K562 (cell line): ENCODE data around the gene ITGAD. TPM values are rescaled to one million over a fixed set of nuclear protein-coding genes. Genes with fewer than 3 reads are reported as not detected.

ENCODE experiments used
- ASH1L ChIP-seq: fragments of 450-650 bp; IDR thresholded peaks from 2 replicates; pipeline ENCODE4 v1.6.1; 2018; ENCODE audit warnings: borderline replicate concordance, mild to moderate bottlenecking, low read depth; ENCODE audit not compliant: partially characterized antibody
- CCNT2 ChIP-seq: IDR thresholded peaks from 2 replicates; pipeline ENCODE4 v1.6.1; 2011; ENCODE audit warnings: borderline replicate concordance, low read depth, mild to moderate bottlenecking, moderate library complexity, mixed read lengths, low read length; ENCODE audit not compliant: insufficient read length; ENCODE audit errors: extremely low read depth
- DDX20 ChIP-seq: fragments of 450-650 bp; IDR thresholded peaks from 2 replicates; pipeline ENCODE4 v1.6.1; 2016; ENCODE audit warnings: missing genetic modification characterization, low read depth, mild to moderate bottlenecking, missing compliant biosample characterization, moderate library complexity
- E2F1 ChIP-seq: sonication (generic); formaldehyde crosslinking; IDR thresholded peaks from 2 replicates; pipeline ENCODE4 v1.8.1; 2023; ENCODE audit warnings: mild to moderate bottlenecking, missing genetic modification reagents, moderate library complexity
- GABPA ChIP-seq: fragments of 200-800 bp; sonication (Bioruptor generic); conservative IDR thresholded peaks from 2 replicates; pipeline ENCODE4 v1.6.1; 2016; ENCODE audit warnings: low read depth, missing genetic modification characterization, missing compliant biosample characterization
- ILK ChIP-seq: fragments of 450-650 bp; IDR thresholded peaks from 2 replicates; pipeline ENCODE4 v1.6.1; 2016; ENCODE audit warnings: missing genetic modification characterization, low read depth, mild to moderate bottlenecking, missing compliant biosample characterization, moderate library complexity, borderline replicate concordance
- KAT7 ChIP-seq: sonication (generic); formaldehyde crosslinking; IDR thresholded peaks from 2 replicates; pipeline ENCODE4 v1.8.0; 2022; ENCODE audit warnings: missing genetic modification reagents, mild to moderate bottlenecking, borderline replicate concordance
- LARP7 ChIP-seq: fragments of 450-650 bp; IDR thresholded peaks from 2 replicates; pipeline ENCODE4 v1.6.1; 2016
- MTA2 ChIP-seq: fragments of 450-650 bp; IDR thresholded peaks from 2 replicates; pipeline ENCODE4 v1.6.1; 2016; ENCODE audit warnings: low read depth
- NCOA6 ChIP-seq: fragments of 450-650 bp; IDR thresholded peaks from 2 replicates; pipeline ENCODE4 v1.6.1; 2017; ENCODE audit warnings: mild to moderate bottlenecking
- NR2C1 ChIP-seq, 2 experiments: fragments of 450-650 bp; IDR thresholded peaks; 2 replicates each; pipeline ENCODE4 v1.6.1; 2017; ENCODE audit warnings: mild to moderate bottlenecking in 2 of 2, antibody characterized with exemption in 1 of 2, inconsistent platforms in 1 of 2, missing compliant biosample characterization in 1 of 2, missing genetic modification characterization in 1 of 2
- NR4A1 ChIP-seq, 2 experiments: fragments of 250-450 bp in 1 of 2; fragments of 450-650 bp in 1 of 2; sonication (Bioruptor Pico) in 1 of 2; IDR thresholded peaks; 2 replicates each; pipeline versions ENCODE4 v1.4.0 to v1.6.1; 2016 to 2020; ENCODE audit warnings: mild to moderate bottlenecking in 2 of 2, missing compliant biosample characterization in 1 of 2, missing genetic modification characterization in 1 of 2, moderate library complexity in 1 of 2
- PKNOX1 ChIP-seq: fragments of 450-650 bp; IDR thresholded peaks from 2 replicates; pipeline ENCODE4 v1.6.1; 2016
- SMARCA4 ChIP-seq: fragments of 450-650 bp; IDR thresholded peaks from 2 replicates; pipeline ENCODE4 v1.6.1; 2016
- TGIF2 ChIP-seq: sonication (generic); formaldehyde crosslinking; IDR thresholded peaks from 2 replicates; pipeline ENCODE4 v1.8.1; 2022; ENCODE audit warnings: mild to moderate bottlenecking, missing genetic modification reagents, moderate library complexity
- ZNF134 ChIP-seq: fragments of 250-450 bp; sonication (Bioruptor Pico); conservative IDR thresholded peaks from 2 replicates; pipeline ENCODE4 v1.4.0; 2020
- ZNF224 ChIP-seq: sonication (generic); formaldehyde crosslinking; IDR thresholded peaks from 2 replicates; pipeline ENCODE4 v1.8.0; 2022; ENCODE audit warnings: mild to moderate bottlenecking, missing genetic modification reagents
- ZNF232 ChIP-seq: sonication (generic); formaldehyde crosslinking; IDR thresholded peaks from 2 replicates; pipeline ENCODE4 v1.8.0; 2022; ENCODE audit warnings: mild to moderate bottlenecking, missing genetic modification reagents
- ZNF274 ChIP-seq: IDR thresholded peaks from 2 replicates; pipeline ENCODE4 v1.6.1; 2011; ENCODE audit warnings: low read depth, mild to moderate bottlenecking, low read length, moderate library complexity, borderline replicate concordance
- ZNF41 ChIP-seq: fragments of 250-450 bp; sonication (Bioruptor Pico); conservative IDR thresholded peaks from 2 replicates; pipeline ENCODE4 v1.4.0; 2020; ENCODE audit warnings: mild to moderate bottlenecking
- ZNF699 ChIP-seq: fragments of 250-450 bp; sonication (Bioruptor Pico); IDR thresholded peaks from 2 replicates; pipeline ENCODE4 v1.8.0; 2021; ENCODE audit warnings: mild to moderate bottlenecking, moderate library complexity; ENCODE audit not compliant: insufficient replicate concordance
- ZNF764 ChIP-seq: fragments of 250-450 bp; sonication (Bioruptor Pico); IDR thresholded peaks from 2 replicates; pipeline ENCODE4 v1.4.0; 2020; ENCODE audit warnings: low read depth, mild to moderate bottlenecking, moderate library complexity
- ZSCAN29 ChIP-seq: fragments of 450-650 bp; IDR thresholded peaks from 2 replicates; pipeline ENCODE4 v1.6.1; 2017
- polyA plus RNA-seq, 8 experiments: library from polyadenylated mRNA; depleted of rRNA in 4 of 8; stranded (reverse) in 5 of 8; unstranded in 3 of 8; fragments of >200 nt; fragmentation: Nextera tagmentation in 2 of 8; fragmentation: Illumina TruSeq in 1 of 8; extraction: Ambion mirVana in 2 of 8; extraction: Trizol in 1 of 8; gene quantifications; 2 replicates each; pipeline versions ENCODE4 v1.2.1 to v1.2.3, GENCODE V29; 2011 to 2014; ENCODE audit warnings: inconsistent platforms in 1 of 8, missing spikeins in 1 of 8
- total RNA-seq, 7 experiments: library from RNA; depleted of rRNA in 6 of 7; stranded (reverse); fragments of >200 nt in 6 of 7; fragmentation: Illumina TruSeq in 2 of 7; extraction: Trizol in 2 of 7; gene quantifications; 2 replicates each; pipeline versions ENCODE4 v1.2.1 to v1.2.3, GENCODE V29; 2011 to 2021; ENCODE audit warnings: low replicate concordance in 1 of 7
- TF ChIP-seq, protein P1 (sequence below): sonication (generic); formaldehyde crosslinking; IDR thresholded peaks from 2 replicates; pipeline ENCODE4 v1.8.0; 2022; ENCODE audit warnings: missing genetic modification reagents, mild to moderate bottlenecking, borderline replicate concordance

Gene ITGAD
- total and polyA plus RNA-seq, 9 of the 15 experiments (the other 6 are each of a cell fraction or from before 2014, with no cell fraction given): not detected

GRCh38 chr16:31458844-31459686 is 65.9 kb downstream of the ITGAD start, which contains the start of gene ARMC5 (continued):
- peak; percentile 75 for TF ChIP-seq ASH1L
- TF ChIP-seq ZNF699 (CRISPR knock-in tag): no peak
- 0 out of 2 replicates have a peak, but pooled peaks have one; percentile 48 for TF ChIP-seq ZNF41
- TF ChIP-seq GABPA (tag): peak; percentile 95
- TF ChIP-seq CCNT2: peak; percentile 61
- peak; percentile 39; the same call in 1 of the 2 replicates for TF ChIP-seq NCOA6
- TF ChIP-seq ZNF232 (CRISPR knock-in tag): peak; percentile 81; the same call in 1 of the 2 replicates
- 0 out of 2 replicates have a peak, but pooled peaks have one; percentile 21 for TF ChIP-seq ZNF764 (CRISPR knock-in tag)
- peak; percentile 32; the same call in 1 of the 2 replicates for TF ChIP-seq SMARCA4
- no peak for TF ChIP-seq LARP7
- peak; percentile 75; the same call in 1 of the 2 replicates for TF ChIP-seq KAT7 (CRISPR knock-in tag)
- peak; percentile 62 for TF ChIP-seq ZSCAN29
- TF ChIP-seq NR4A1 (CRISPR knock-in tag; IDR thresholded peaks at IDR 0.05): peak; percentile 91; the same call in 1 of the 2 replicates
- no peak for TF ChIP-seq NR4A1 (tag; IDR thresholded peaks at IDR 0.05)
- no peak for TF ChIP-seq DDX20
- TF ChIP-seq ILK: no peak
- TF ChIP-seq TGIF2 (CRISPR knock-in tag): no peak
- TF ChIP-seq, protein P1, sequence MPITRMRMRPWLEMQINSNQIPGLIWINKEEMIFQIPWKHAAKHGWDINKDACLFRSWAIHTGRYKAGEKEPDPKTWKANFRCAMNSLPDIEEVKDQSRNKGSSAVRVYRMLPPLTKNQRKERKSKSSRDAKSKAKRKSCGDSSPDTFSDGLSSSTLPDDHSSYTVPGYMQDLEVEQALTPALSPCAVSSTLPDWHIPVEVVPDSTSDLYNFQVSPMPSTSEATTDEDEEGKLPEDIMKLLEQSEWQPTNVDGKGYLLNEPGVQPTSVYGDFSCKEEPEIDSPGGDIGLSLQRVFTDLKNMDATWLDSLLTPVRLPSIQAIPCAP (CRISPR knock-in tag): no peak
- no peak; the same call in 1 of the 2 replicates for TF ChIP-seq NR2C1 (IDR thresholded peaks at IDR 0.05)
- TF ChIP-seq NR2C1 (tag; IDR thresholded peaks at IDR 0.05): peak; percentile 81
- TF ChIP-seq ZNF134 (CRISPR knock-in tag): peak; percentile 44; the same call in 1 of the 2 replicates
- peak; percentile 85 for TF ChIP-seq E2F1
- peak; percentile 25; the same call in 1 of the 2 replicates for TF ChIP-seq PKNOX1
- TF ChIP-seq ZNF224 (CRISPR knock-in tag): no peak
- TF ChIP-seq ZNF274: no peak
- TF ChIP-seq MTA2: no peak
